Epithelial cell of prostate (primary cell): ENCODE data around the gene TARS1.
"Not testable (repeated sequence)": the region's sequence is repeated elsewhere in the genome, so short reads cannot be mapped to it uniquely, and the experiment has no call there.

ENCODE experiments used
- DNase-seq: peaks from one replicate; pipeline ENCODE4 v3.0.0-alpha.2; 2011; ENCODE audit warnings: low read depth, low spot score
- H3K27ac ChIP-seq: fragments of 450-650 bp; 2 replicates; pipeline ENCODE4 v1.5.1; 2017; ENCODE audit warnings: mild to moderate bottlenecking

Gene TARS1

GRCh38 chr5:33440482-33441240, at the start of gene TARS1:
TSS of gene TARS1 (plus strand) at chr5:33440965. CDS start at chr5:33441087, 122 bp downstream.
- DNase-seq: peak; percentile 100
- peak within 1 kb of the TSS; percentile 98 for H3K27ac ChIP-seq

GRCh38 chr5:33398501-33398900, 42.3 kb upstream of the TARS1 start:
- no peak overlapping the region for H3K27ac ChIP-seq
- DNase-seq: no peak

DNA sequence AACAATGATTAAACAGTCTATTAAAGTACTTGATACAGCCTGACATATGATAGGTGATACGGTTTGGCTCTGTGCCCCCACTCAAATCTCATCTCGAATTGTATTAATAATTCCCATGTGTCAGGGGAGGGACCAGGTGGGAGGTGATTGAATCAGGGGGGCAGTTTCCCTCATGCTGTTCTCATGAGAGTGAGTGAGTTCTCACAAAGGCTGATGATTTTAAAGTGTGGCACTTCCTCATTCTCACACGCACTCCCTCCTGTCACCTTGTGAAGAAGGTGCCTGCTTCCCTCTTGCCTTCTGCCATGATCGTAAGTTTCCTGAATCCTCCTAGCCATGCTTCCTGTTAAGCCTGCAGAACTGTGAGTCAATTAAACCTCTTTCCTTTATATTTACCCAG, 40.1 kb upstream of the TARS1 start:
- DNase-seq: peak; percentile 34
- H3K27ac ChIP-seq: peak overlapping the region; percentile 56

DNA sequence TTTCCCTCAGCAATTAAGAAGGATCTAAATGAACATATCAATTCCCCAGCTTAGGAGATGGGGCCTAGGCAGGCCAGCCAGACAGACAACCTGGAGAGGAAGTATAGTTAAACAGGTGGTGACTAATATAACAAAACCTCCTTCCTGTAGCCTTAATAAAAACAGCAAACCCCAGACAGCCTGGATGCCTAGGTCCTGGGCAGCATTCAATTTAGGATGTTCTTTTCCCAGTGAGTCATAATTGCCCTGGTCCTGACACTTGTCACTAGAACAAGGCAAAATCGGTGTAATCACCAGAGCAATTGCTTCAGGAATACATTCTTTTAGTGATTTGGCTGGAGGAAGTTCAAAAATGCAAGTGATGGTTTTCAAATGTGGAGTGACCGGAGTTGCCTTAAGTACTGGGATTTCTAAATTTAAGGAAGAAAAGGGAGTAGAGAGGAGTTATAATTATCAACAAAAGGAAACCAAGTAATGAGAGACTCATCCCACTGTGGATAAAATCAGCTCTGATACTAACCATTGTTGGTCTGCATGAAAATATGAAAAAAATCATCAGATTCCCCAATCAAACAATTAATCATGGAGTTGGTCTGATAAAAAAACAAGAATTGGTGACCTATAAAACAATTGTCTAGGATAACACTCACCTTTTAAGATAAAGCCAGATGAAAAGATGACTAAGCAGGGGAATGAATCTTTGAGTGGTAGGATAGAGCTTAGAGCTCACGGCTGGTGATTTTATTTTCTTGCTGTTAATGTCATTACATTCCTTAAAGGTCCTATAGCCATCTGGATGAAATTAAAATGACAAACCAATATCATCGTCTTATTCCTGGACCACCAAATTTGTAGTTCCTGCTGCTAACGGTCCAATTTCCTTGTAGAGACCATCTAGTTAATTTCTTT, 39.0 kb upstream of the TARS1 start:
- peak; percentile 46 for DNase-seq

DNA sequence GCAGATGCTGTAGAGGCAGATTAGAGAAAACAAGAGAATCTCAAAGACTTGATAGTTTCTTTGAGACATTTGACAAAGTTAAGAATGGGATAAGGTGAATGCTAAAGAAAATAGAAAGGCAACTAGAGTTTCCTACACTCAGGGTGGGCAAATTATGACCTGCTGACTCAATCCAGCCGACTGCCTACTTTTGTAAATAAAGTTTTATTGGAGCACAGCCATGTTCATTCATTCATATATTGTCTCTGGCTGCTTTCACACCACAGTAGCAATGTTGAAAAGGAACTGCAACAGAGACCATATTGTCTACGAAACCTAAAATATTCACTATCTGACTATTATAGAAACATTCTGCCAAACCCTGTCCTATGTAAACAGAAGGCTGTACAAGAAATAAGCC, 37.6 kb upstream of the TARS1 start:
- H3K27ac ChIP-seq: no peak overlapping the region
- no peak for DNase-seq

More for the DNA sequence above, 39.0 kb upstream of the TARS1 start:
- H3K27ac ChIP-seq: peak overlapping the region; percentile 56

GRCh38 chr5:33408816-33409215, 31.9 kb upstream of the TARS1 start:
- no peak overlapping the region for H3K27ac ChIP-seq
- no peak for DNase-seq

DNA sequence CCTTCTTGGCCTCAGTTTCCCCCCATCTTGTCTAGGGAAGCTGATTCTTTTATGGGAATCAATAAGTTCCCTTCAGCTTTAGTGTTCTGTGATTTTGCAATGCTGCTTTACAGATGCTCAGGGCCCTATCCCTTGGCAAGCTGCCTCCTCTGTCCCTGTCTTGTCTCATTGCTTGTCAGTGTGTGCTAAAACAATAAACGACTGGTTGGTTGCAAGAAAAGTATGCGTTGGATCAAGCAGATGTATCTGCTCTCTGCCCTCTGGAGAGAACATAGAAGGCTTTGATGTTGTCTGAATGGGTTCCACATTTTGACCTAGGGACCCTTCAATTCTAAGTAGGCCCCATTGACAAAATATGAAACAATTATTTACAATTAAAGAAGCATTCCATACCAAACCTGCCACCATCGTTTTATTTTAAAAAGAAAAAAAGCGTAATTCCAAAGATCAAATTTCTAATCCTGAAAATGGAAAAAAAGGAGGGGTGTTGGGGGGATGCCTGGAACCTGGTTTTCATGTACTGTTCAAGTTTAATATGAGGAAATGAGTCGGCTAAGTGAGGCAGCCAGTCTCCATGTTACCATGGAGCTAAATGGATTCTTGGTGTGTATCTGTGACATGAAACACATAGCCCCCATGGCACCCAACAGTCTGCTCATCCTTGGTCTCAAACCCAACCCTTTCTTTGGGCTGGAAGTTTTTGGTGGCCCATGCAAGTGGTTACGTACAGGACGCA, 31.2 kb upstream of the TARS1 start:
- H3K27ac ChIP-seq: no peak overlapping the region
- DNase-seq: no peak

DNA sequence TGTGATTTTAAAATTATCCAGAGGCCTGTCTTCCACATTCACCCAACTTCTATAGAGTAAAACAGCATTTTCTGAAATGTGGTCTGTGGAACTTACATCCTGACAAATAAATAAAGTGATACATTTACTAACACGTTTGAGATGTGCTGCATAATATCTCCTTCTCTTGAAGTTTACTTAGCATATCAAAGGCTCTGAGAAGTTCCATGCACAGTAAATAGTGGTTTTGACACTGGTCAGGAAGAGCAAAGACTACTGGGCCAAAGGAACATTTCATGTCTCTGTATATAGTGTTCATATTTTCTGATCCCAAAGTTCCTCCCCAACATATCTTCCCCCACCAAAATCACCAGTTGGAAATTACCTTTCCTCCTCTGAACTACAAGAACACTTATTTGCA, 30.5 kb upstream of the TARS1 start:
- no peak for DNase-seq
- no peak overlapping the region for H3K27ac ChIP-seq

GRCh38 chr5:33411498-33411897, 29.3 kb upstream of the TARS1 start:
- no peak overlapping the region for H3K27ac ChIP-seq
- DNase-seq: no peak

DNA sequence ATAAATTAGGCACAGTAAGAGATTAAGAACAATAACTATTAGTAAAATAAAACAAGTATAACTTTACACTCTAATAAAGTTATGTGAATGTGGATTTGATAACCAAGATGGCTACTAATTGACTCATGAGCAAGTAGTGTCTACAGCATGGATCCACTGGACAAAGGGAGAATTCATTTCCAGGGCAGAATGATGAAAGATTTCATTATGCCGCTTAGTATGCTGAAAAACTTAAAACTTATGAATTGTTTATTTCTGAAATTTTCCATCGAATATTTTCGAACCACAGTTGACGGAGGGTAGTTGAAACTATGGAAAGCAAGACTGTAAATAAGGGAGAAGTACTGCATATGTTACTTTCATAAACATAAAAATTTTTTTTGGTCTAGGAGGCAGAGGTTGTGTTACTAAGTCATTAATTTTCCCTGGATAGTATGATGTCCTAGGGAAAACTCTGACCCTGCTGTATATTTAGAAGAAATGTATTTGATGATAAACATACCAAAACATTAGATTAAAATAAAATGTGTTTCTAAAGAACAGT, 24.9 kb upstream of the TARS1 start:
- no peak for DNase-seq
- no peak overlapping the region for H3K27ac ChIP-seq

- no peak for DNase-seq
- no peak overlapping the region for H3K27ac ChIP-seq
Observed at GRCh38 chr5:33417632-33418031, 23.1 kb upstream of the TARS1 start.

- DNase-seq: no peak
- H3K27ac ChIP-seq: no peak overlapping the region
Observed at GRCh38 chr5:33420946-33421345, 19.8 kb upstream of the TARS1 start.

GRCh38 chr5:33422191-33422590, 18.6 kb upstream of the TARS1 start:
- no peak for DNase-seq
- H3K27ac ChIP-seq: no peak overlapping the region

DNA sequence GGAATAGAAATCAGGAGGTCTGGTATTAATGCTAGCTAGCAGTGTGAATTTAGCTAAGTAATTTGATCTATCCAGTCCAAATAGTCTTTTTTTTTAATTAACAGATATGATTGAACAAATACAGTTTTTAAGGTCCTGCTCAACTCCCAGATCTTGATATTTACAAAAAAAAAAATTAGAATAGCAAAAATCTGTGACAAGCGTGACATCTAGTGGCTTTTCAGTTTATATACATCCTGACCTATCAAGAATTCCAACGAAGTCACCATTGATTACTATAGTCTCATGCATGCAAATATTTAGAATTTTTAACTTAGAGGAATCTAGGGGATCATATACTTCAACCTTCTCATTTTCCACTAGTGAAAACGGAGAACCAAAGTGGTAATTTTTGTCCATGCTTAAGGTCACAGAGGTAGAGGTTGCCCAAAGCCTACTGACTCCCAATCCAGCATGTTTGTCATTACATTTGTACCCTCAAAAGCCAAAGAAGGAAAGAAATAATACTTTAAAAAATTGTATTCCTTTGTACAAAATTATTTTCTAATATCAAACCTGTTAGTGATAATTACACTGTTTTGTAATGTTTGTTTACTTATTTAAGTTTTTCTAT, 17.6 kb upstream of the TARS1 start:
- no peak overlapping the region for H3K27ac ChIP-seq
- no peak for DNase-seq

- DNase-seq: no peak
- H3K27ac ChIP-seq: no peak overlapping the region
Observed at GRCh38 chr5:33425314-33425713, 15.5 kb upstream of the TARS1 start.

GRCh38 chr5:33430983-33431382, 9.8 kb upstream of the TARS1 start:
- no peak overlapping the region for H3K27ac ChIP-seq
- no peak for DNase-seq

DNA sequence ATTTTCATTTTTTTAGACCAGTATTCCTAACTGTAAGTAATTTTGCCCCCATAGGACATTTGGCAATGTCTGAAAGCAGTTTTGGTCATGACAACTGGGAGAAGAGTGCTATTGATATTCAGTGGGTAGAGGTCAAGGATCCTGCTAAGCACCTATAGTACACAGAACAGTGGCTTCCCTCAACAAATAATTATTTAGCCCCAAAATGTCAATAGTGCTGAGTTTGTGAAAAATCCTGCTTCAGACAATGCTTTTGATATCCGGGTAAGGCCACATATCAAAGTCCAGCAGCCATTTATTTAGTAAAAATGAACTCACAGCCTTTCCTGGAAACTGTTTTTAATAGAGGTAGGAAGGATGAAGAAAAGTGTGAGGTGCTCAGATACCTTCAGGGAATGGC, 8.1 kb upstream of the TARS1 start:
- no peak for DNase-seq
- no peak overlapping the region for H3K27ac ChIP-seq

DNA sequence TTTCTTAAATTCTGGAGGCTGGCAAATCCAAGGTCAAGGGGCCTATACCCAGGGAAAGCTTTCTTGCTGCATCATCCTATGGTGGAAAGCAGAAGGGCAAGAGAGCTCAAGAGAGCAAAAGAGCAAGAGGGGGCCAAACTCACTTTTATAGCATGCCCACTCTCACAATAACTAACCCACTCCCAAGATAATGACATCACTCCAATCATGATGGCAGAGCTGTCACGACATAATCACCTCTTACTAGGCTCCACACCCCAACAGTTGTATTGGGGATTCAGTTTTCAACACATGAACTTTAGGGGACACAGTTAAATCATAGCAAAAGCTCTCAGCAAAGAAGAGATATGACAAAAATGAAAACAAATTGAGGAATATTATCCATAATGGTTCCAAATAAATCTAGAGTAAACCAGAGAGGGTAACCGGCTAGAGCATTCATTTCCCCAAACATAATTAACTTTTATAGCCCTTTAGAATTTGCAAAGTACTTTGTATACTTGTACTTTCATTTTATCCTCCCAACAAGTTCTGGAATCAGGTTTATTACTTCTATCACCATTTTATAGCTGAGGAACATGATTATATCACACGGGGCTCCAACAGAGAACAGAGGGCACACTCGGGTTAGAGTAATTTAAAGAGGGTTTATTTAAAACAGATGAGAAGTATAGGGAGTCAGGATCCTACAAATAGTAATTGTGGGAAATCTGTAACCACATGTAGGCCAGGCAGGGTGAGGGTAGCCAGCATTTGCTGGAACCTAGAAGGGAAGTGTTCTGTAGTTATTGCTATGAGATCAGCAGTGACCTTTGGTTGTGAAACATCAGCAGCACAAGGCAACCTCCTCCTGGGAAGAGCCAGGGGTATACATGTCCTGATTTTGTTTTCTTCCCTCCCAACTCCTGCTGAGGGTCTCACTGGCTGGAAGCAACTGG, 7.2 kb upstream of the TARS1 start:
- DNase-seq: no peak
- H3K27ac ChIP-seq: no peak overlapping the region

DNA sequence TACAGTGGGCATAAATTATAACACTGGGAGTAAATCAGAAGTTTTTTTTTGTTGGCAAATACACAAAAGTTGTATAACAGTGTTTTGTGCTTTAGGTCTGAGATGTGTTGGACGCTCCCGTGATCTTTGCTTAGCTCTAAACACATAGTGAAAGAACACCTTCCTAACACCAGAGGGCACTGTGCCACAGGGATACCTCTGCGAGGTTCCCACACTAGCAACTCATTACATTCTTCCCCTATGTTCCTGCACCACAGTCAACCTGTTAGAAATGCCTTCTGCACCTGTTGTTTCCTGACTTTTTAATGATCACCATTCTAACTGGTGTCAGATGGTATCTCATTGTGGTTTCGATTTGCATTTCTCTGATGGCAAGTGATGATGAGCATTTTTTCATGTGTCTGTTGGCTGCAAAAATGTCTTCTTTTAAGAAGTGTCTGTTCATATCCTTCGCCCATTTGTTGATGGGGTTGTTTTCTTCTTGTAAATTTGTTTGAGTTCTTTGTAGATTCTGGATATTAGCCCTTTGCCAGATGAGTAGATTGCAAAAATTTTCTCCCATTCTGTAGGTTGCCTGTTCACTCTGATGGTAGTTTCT, 4.8 kb upstream of the TARS1 start:
- peak; percentile 22 for DNase-seq
- H3K27ac ChIP-seq: not testable (repeated sequence)
